ENCODE data around the gene SCO1. TPM values are rescaled to one million over a fixed set of nuclear protein-coding genes. Genes with fewer than 3 reads are reported as not detected.

The SCO1 gene
- total and polyA plus RNA-seq, 10 of the 15 experiments (the other 5 are each of a cell fraction or from before 2014, with no cell fraction given) = 8.2 to 73.0 (median 37.1) TPM

DNA sequence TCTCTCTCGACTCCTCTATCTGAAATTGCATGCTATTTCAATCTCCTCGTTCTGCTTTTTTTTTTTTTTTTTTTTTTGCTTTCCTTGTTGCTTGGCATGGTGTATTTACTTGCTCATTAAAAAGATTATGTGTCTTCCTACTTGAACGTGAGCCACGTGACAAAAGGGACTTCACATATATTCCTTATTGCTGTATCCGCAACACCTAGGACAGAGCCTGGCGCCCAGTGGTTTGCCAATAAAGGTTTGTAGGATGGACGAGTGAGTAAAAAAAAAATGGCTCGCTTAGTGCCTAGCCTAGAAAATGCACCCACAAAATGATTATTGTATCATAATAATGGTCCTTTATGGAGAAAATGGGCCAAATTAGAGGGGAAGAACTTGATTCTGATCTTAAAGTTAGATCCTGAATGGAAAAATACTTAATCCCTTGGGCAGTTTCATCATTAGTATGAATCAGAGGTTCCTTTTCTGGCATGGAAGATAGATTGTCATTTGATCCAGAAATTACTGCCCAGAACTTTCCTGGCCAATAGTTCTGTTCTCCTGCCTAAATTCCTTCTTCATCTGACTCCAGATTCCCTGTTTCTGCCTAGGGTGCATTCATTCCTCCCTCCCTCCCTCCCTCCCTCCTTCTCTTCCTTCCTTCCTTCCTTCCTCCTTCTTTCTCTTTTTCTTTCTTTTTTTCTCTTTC, 46.1 kb upstream of the SCO1 start (continued):
- TF ChIP-seq, protein P1, sequence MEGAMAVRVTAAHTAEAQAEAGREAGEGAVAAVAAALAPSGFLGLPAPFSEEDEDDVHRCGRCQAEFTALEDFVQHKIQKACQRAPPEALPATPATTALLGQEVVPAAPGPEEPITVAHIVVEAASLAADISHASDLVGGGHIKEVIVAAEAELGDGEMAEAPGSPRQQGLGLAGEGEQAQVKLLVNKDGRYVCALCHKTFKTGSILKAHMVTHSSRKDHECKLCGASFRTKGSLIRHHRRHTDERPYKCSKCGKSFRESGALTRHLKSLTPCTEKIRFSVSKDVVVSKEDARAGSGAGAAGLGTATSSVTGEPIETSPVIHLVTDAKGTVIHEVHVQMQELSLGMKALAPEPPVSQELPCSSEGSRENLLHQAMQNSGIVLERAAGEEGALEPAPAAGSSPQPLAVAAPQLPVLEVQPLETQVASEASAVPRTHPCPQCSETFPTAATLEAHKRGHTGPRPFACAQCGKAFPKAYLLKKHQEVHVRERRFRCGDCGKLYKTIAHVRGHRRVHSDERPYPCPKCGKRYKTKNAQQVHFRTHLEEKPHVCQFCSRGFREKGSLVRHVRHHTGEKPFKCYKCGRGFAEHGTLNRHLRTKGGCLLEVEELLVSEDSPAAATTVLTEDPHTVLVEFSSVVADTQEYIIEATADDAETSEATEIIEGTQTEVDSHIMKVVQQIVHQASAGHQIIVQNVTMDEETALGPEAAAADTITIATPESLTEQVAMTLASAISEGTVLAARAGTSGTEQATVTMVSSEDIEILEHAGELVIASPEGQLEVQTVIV (IDR thresholded peaks at IDR 0.05; ENCODE audit: borderline replicate concordance, partially characterized antibody) = no peak
- no peak for TF ChIP-seq CBX3 (IDR thresholded peaks at IDR 0.05; ENCODE audit: borderline replicate concordance, low read depth)
- no peak for TF ChIP-seq YBX1 (IDR thresholded peaks at IDR 0.05)

- 40% methylated on average over 6 of the region's 6 CpGs for WGBS (ENCODE audit: insufficient coverage, insufficient replicate concordance, low lambda C conversion rate, missing lambda C conversion rate)
- Histone ChIP-seq H3K27me3 (replicated peaks in 1 of 2; ENCODE audit: control insufficient read depth in 2 of 2, insufficient read depth in 2 of 2, low read length in 1 of 2) (no peaks in the 10 kb centered on the region), H3K27ac (ENCODE audit: control insufficient read depth, insufficient read depth) (no peak overlapping the region), H3K4me2 (ENCODE audit: control insufficient read depth, insufficient read depth) (no peak overlapping the region), H3K79me2 (ENCODE audit: control insufficient read depth, insufficient read depth, low read length) (no peaks in the 10 kb centered on the region), H3K9ac (ENCODE audit: control insufficient read depth, insufficient read depth, low read length) (no peak overlapping the region), H3K4me1 (ENCODE audit: control insufficient read depth, insufficient read depth, low read length) (no peaks in the 10 kb centered on the region), H2AFZ (ENCODE audit: control insufficient read depth, low read depth, low read length) (no peak overlapping the region), H3K9me3 (replicated peaks; ENCODE audit: control insufficient read depth, insufficient read depth, low read length) (no peaks in the 10 kb centered on the region), H3K36me3 (ENCODE audit: control insufficient read depth in 2 of 2, insufficient read depth in 2 of 2, low read length in 1 of 2) (no peaks in the 10 kb centered on the region), H3K4me3 (no peak overlapping the region), H4K20me1 (ENCODE audit: control insufficient read depth, insufficient read depth) (no peaks in the 10 kb centered on the region)
- ChIA-PET RAD21 (ENCODE audit: unreplicated experiment) (no interaction called here), POLR2A (no interaction called here), SMC1A (ENCODE audit: uncharacterized antibody, unreplicated experiment) (no interaction called here), CTCF (interaction anchor here (0.9 kb wide), 1 partner anchor 102 kb away, joined by 3 read pairs; no protein-coding TSS in a partner anchor)
- no TSS peak for BruUV-seq (replicated peaks)
- DNase-seq (ENCODE audit: low read depth, low spot score) = no peak
- no peak for ATAC-seq
- intact Hi-C loops (cut with micrococcal nuclease; ENCODE audit: unreplicated experiment) = no loop called here
- in situ Hi-C loops (cut with MboI) = no loop called here
- FAIRE-seq = no peak
- no peak for TF ChIP-seq SPI1 (IDR thresholded peaks at IDR 0.05; ENCODE audit: borderline replicate concordance, insufficient read depth, low read depth, low read length)
- TF ChIP-seq ZNF24 (IDR thresholded peaks at IDR 0.05) = no peak
- no peak for TF ChIP-seq TCF3 (IDR thresholded peaks at IDR 0.05; ENCODE audit: borderline replicate concordance, insufficient read depth, low read depth, low read length)
- no peak for TF ChIP-seq BACH1 (IDR thresholded peaks at IDR 0.05; ENCODE audit: borderline replicate concordance)
- TF ChIP-seq, protein P2, sequence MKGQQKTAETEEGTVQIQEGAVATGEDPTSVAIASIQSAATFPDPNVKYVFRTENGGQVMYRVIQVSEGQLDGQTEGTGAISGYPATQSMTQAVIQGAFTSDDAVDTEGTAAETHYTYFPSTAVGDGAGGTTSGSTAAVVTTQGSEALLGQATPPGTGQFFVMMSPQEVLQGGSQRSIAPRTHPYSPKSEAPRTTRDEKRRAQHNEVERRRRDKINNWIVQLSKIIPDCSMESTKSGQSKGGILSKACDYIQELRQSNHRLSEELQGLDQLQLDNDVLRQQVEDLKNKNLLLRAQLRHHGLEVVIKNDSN (IDR thresholded peaks at IDR 0.05; ENCODE audit: borderline replicate concordance, extremely low read length, insufficient read depth, low read depth, low read length) = no peak
- no peak for TF ChIP-seq RFX5 (IDR thresholded peaks at IDR 0.05; ENCODE audit: low read depth, low read length)
- no peak for TF ChIP-seq CHD2 (IDR thresholded peaks at IDR 0.05; ENCODE audit: borderline replicate concordance, low read depth, low read length)
Observed at GRCh38 chr17:10742431-10742830, 45.1 kb upstream of the SCO1 start.

Measured in GM12878 (cell line).